ENCODE results near the gene LMO4.

The LMO4 gene

DNA sequence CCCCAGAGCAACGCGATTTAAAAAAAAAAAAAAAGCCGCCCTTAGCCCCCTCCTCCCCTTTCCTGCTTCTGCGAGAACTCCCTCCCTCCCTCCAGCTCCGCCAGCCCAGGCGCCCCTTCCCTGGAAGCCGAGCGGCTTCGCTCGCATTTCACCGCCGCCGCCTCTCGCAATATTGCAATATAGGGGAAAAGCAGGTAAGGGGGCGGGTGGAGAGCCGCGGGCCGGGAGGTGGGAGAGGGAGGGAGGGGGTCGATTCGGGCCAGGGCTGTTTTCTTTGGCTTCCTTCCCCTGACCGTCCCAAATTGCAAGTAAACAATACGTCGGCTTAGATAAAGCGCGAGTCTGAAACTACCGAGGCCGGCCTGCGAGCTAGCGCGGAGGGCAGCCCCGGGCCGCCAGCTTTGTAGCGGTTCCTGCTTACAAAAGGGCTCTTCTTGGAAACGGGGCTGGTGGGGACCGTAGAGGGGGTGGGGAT is 408 bp downstream of the LMO4 start:
- DNase-seq: peak; percentile 87

DNA sequence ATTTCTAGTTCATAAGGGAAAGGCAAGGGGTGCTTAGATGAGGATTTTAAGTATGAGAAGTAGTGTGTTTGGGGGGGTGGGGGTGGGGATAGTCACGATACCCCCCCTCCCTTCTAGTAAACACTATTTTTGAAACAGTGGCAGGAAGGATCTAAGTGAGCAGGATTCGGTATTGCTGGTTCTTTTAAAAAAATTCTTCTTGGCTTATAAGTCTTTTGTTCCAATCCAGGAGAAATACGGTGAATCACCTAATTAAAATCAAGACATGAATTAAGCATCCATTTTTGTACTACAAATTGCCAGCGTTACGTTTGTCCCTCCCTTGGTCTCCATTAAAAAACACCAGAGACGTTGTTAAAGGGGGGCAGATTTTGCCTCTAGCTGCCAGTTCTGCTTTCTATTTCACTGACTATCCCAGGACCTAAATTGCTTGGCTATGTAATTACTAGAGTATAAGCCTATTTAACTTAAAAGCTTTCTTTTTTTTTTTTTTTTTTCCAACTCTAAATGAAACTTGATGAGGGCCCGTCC is 911 bp downstream of the LMO4 start:
- peak; percentile 79 for DNase-seq

DNA sequence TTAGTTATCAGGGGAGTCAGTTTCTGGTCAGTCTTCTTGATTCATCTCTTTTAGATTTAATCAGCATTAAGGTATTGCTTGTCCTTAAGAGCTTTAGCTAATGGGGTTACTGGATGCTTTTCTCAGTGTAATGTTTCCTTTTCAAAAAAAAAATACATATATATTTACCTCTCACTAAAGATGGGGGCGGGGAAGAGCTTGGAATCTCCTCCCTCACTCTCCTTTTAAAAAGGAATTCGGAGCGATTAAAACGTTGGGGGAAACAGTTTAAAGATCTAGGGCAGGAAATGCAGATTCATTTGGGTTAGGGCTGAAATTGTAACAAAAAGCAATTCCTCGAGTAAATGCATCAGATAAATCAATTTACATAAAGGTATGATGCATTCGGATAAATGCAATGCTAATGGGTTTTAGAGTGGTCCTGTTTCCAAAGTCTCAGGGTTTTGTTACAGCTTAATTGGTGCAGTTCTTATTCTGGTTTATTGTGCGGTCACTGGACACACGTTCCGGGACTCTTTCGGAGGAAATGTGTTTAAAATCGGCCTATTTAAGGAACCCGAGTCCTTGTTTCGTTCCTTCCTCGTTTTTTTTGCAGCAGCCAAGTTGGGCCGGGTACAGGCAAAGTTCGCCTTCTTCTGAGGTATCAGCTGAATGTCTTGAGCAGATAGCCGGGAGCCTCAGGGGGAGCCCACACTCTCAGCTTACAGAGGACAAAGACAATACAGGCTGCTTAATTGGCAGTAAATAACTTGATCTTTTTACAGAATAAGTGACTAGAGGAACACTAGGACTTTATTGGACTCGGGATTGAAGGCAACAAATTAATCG is 1.6 kb downstream of the LMO4 start:
- peak; percentile 85 for DNase-seq

DNA sequence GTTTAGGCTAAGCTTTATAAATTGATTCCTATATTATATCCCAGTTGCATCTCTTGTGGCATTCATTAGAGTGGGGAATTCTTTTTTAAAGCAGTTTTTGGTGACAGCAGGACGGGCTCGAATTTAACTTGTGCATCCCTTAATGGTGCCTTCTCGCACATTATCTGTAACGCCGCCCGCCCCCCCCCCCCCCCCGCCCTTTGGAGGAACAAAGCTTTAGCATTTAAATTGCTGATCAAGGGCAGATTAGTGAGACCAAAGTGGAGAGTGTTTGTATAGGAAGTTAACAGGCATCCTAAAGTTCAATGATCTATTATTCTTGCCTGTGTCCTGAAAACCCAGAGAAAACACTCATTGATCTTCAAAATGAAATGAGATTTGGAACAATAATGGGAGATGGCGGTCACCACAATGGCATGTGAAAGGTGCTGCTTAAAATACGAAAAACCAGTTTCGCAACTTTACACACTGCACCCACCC is 2.2 kb downstream of the LMO4 start:
- DNase-seq: no peak

DNA sequence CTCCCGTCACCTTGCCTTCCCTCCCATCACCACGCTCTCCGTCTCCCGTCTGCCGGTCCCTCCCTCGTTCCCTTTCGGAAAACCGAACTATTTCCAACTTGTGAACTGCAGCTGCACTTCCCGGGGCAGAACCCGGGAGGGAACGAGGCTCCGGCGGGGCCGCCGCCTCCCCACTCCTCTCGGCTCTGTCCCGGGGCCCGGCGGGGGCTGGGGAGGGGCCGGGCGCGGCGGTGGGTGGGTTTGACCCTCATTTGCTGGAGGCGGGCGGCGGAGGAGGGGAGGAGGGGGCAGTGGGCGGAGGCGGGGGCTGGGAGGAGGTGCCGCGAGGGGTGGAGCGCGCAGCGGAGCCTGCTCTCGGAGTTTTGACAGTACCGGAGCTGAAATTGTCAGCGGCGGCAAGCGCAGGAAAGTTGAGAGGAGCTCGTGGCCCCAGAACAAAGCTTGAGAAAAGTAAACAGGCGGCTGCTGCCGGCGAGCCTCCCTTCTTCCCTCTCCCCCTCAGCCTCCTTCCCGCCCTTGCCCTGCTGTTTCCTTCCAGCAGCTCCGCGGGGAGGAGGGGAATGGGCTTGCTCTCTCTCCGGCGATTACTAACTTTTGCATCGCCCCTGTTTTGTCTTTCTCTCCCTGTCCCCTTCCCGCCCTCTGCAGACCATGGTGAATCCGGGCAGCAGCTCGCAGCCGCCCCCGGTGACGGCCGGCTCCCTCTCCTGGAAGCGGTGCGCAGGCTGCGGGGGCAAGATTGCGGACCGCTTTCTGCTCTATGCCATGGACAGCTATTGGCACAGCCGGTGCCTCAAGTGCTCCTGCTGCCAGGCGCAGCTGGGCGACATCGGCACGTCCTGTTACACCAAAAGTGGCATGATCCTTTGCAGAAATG is 2.9 kb downstream of the LMO4 start:
- peak; percentile 91 for DNase-seq

DNA sequence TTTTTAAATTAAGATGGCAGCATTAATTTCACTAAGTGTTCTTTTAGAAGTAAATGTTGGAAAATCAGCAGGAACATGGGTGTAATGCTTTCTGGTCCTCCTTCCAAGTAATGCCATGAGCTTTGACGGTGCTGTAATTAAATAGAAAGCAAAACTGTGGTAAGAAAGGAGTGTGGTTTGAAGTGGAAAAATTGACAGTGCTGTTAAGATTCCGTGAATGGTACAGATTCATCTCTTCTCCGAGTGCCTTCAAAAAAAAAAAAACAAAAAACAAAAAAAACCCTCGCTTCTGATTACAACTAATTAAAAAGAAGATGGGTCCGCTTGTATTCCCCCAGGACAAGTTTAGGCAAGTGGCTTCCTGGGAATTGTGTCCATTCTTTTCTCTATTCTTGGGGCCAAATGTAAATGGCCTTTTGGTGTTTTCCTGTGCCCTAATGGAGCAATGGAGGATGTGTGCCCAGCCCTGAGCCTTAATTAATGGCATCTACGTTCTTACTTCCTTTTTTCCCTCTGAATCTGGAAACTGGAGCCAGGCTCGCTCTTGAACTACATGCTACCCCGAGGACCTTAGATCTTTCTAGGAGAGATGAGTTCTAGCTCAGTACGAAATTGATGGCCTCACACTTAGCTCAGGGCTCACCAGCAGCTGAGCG is 5.1 kb downstream of the LMO4 start:
- DNase-seq: peak; percentile 24

DNA sequence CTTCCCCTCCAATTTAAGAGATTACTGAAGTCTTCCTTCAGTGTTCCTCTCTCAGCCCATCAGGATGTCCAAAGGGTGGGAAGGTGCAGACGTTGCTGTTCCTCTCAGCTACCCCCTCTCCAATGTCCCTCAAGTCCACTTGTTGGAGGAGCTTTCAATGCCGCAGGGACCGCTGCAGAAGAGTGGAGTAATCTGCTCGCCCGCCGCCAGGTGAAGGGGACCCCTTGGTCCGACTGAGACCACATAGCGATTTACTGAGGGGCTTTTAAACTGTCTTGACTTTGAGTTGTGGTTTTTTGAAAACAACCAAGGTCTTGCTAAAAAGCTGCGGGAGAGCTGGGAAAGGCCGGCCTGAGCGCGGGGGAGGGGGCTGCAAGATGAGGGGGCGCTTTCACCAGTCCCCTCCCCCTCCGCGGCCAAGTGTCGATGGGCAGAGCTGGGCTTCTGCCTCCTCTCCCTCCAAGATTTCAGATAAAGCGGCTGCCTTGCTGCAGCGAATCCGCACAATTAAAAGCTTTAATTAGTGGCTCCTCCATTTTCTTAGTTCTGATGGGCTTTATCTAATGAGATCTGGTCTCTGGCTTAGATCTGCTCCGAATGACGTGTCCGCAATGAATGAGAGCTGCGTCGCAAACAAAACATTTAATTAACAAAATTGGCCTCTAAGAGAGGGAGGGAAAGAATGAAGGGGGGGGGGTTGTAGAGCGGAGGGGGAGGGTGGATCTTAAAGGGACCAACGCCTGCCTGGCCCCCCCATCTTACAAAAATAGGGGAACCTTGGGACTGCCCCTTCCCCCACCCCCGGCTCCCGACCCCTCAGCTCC is 5.9 kb downstream of the LMO4 start:
- DNase-seq: peak; percentile 82

DNA sequence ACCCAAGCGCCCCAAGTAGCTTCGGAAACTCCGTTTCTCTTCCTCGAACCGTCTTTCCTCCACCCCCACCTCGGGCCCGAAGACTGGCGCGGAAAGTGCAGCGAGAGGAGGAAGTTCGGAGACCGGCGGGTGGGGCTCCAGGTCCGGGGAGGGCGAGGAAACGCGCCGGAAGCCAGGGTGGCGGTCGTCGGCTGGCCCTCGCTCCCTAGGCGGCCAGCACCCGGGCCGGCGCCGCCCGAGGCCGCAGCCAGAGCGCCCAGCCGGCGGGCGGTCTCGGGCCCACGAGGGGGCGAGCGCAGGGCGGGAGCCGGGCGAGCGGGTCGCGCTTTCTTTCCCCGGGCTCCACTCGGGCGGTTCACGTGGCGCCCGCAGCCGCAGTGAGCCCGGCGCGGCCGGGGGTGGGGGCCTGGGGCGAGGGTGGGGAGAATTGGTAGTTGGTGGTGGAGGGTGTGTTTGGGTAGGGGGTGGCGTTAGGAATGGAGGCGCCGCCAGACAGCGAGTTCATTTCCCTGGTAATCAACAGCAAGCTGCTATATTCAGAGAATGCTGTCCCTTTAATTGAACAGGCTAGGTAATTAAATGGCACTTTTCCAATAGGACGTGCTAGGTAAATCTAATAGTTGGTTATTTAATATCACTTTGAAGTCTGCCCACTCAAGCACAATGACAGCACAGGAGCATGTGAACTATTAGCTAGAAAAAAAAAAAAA is 6.7 kb downstream of the LMO4 start:
- DNase-seq: peak; percentile 68

DNA sequence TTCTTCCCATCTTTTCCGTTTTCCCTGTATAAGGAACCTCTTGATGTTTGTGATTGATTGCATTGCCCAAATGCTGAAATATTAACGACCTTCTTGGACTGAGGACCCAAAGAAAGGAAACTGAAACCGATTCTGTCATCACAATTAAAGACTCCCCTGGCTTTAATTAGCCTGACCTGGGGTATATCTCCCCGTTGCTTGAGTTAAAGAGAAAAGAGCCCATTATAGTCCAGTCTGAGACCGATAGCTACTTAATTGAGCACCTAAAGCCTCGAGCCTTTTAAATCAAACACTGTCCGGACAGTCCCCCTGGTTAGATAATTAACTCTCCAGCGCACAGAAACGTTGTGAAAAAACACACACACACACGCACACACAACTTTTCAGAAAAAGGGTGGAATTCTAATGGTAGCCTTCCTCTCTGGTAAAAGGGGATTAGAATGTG is 8.0 kb downstream of the LMO4 start:
- peak; percentile 31 for DNase-seq

DNA sequence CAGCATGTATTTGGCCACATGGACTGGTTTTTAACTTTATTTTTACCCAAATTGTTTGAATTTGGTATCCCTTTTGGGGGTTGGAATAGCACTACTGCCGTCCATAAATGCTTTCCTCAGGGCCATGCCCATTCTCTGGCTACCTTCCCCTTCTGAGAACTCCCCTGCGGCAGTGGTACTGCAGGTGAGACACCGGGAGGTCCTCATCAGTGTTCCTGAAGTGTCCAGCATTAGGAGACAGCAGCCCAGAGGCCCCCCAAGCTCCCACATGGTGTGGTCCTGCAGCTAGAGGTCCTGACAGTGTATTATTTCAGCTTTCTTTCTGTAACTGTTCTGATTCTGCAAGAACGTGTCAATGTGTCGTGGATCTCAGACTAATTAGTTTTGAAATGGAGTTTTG is 8.9 kb downstream of the LMO4 start:
- DNase-seq: no peak

DNA sequence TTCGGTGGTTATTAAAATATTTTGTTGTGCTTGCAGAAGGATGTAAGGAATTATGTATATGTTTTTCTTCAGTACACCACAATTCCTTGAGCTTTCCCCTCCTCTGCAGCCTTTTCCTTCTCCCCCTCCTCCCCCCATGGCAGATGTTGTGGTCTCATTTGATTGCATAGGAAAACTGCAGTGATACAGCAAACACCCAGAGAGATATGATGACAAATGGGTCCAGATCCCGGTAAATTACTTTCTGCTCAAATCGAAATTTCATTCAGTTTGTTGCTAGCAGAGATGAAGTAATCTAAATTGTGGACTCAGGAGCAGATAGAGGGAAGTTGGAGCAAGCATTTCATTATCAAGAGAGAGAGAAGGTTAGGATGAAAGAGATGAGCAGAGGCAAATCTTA is 9.9 kb downstream of the LMO4 start:
- DNase-seq: no peak

DNA sequence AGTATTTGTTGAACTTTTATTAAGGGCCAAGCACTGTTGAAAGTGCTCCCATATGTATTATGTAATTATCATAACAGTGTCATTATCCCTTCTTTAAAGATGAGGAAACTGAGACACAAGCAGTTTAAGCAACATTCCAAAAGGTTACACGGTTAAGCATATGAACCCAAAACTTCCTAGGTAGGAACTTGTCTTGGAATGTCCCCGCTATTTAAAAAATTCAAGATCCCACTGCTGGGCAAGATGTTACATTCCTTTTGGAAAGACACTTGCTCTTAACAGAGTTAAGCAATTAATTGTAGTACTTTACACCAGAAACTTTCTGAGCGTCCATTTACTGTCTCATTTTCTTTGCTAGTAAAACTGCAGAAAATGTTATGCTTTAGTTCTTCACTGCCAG is 15.6 kb downstream of the LMO4 start:
- no peak for DNase-seq

DNA sequence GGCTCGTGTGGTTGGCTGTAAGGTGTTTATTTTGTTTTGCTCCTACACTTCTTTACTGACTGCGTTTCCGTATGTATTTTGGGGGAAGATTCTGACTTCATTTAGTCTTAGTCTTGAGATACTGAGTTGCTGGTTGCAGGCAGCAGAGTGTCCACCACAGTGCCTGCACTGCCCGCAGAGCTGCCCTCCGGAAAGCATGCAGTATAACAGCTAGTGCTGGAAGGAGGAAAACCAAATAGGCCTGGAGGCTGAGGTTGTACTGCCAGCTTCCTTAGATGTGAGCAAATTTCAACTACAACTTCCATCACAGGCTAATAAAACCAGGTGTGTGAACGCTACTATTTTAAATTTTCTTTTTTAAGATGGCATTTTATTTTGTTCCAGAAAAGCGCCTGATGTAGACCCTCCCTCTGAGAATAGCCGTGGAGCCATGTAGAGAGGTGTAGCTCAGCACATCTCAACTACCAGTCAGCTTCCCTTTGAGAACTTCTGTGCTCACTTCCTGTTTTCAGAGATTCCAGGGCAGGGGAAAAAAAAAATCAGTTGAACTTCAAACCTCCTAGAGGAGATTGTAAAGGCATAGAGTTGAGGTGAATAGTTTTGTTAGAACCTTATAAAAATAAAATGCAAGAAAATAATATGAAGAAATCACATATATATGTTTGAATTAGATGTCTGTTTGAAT is 17.6 kb downstream of the LMO4 start:
- no peak for DNase-seq

DNA sequence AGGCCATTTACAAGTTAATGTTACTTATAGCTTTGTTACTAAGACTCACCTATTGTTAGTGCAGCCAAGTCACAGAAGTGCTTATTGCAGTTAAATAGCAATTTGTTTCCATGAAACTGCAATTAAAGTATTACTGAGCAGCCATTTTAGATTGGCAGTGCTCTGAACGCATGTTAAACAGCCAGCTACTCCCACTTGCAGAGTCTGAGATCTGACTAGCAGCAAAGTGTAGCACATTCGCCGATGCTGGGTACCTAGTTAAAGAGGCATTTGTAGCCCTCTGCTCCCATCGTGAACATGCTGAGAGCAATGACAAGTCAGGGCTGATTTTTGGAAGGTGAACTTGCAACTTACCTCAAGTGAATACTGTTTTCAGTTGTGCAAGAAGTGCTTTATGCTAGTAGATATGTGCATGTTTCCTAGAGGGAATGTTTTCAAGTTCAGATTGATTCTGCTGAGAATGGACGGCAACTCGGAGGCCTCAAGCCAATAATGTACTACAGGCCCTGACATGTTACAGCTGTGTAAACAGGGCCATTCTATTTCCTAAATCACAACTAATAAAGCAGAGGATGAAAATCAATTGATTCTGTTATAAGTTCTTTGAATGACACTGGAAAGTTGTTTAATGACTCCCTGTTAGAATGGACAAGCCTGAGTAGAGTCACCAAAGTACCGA is 19.8 kb downstream of the LMO4 start:
- DNase-seq: no peak

DNA sequence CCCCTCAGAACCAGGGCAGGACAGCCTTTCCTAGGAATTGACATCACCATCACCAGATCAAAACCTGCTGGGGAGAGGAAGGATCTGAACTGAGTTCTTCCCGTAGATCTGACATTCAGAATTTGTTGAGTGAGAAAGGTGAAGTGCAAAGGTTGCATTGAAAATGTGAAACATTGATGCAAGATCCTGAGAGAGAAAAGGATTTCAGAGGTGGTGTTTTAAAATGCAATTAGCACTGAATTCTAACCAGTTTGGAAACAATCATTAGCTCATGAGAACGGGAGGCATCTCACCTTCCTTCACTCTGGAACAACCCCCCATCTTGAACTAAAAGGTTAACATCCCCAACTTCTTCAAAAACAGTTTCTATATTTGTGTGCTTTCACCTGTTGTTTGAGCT is 20.4 kb downstream of the LMO4 start:
- DNase-seq: no peak

DNA sequence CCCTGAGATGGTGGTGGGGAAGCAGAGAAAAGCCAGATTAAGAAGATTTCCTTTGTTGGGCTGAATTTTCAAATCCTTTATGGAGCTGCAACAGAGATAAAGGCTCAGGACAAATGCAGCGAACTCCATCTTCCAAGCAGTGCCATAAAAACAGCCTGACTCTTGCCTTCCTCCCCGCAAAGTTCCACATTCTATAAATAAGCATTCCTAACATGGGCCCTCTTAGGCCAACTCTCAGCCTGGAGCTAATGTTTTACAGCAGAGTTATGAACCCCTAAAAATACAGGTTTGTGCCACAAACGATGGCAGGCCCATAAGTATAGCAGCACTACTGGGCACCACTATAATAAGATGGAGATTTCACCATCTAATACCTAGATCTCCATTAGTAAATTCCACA is 27.2 kb downstream of the LMO4 start:
- no peak for DNase-seq

DNA sequence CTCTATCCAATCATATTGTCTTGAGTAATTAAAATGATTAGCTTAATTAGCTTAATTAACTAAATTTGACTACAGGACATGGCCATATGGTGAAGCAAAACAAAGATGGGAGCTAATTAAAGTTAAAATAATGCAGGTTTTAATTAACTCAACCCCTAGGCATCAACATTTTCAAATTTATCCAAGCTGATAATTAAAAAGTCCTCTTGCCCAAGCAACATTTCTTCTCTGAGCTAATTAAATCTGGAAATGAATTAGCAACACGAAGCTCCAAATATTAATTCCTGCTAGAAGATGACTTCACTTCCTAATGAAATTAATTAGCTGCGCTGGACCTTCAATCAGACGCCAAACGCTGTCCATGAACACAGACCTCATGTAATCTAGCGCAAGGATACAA is 27.9 kb downstream of the LMO4 start:
- DNase-seq: peak; percentile 54

DNA sequence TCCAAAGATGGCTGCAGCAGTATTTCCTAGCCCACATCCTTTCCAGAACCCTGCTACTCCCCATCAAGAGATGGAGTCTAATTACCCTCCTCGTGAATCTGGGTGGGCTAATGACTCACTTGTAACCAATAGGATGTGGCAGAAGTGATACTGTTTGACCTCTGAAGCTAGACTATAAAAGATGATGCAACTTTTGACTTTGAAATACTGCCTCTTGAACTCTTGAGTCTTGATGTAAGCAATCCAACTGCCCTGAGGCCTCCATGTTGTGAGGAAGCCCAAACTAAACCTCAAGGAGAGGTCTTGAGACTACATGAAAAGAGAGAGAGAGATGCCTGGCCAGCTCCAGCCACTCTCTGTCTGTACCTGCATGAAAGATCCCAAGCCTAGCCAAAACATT is 29.5 kb downstream of the LMO4 start:
- DNase-seq: no peak

DNA sequence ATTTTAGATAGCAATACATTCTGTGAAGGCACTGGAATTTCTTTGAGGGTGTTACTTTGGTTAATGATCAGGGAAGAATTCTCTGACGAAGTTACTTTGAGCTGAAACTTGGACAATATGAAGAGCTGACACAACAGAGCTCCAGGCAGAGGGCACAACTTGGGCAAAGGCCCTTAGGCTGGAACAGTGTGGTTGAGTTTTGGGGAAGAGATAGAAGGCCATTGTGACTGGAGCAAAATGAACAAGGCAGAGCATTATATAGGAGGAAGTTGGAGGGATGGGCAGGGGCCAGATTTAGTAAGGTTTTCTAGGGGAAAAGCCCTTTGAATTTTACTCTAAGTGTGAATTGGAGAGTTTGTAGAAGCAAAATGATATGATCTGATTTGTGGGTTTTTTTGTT is 30.9 kb downstream of the LMO4 start:
- no peak for DNase-seq
